HepG2 (cell line): ENCODE measurements around the gene SORBS2. TPM values are rescaled to one million over a fixed set of nuclear protein-coding genes. Genes with fewer than 3 reads are reported as not detected.

Experiments used
- ATAC-seq: fragments of 200-7000 bp; cut with Tn5 transposase; 3 replicates; pipeline ENCODE4 v1.9.1; 2020; ENCODE audit warnings: mild to moderate bottlenecking, moderate library complexity
- BruUV-seq: library from RNA; stranded (reverse); fragments of 400-500 nt; replicated peaks from 2 replicates; lab custom pipeline; 2021; lab: Mats Ljungman, UMichigan
- CTCF ChIA-PET: fragments of 300-600 bp; formaldehyde crosslinking; extraction: SDS; loops from one replicate; lab custom pipeline; 2021; ENCODE audit warnings: low total read pairs, inconsistent platforms, low intra/inter-chr PET ratio; lab: Yijun Ruan, JAX
- POLR2A ChIA-PET: fragments of 350-600 bp; sonication (Branson Sonifier 250); formaldehyde crosslinking; loops from one replicate; lab custom pipeline; 2020; ENCODE audit warnings: antibody characterized with exemption, inconsistent platforms; lab: Yijun Ruan, JAX
- DNase-seq: peaks from one replicate; pipeline ENCODE4 v3.0.0-alpha.2; 2015; ENCODE audit warnings: low spot score
- FAIRE-seq: peaks from 3 replicates; lab custom pipeline; 2011; peaks lifted over from hg19 to GRCh38; lab: Jason Lieb, UNC
- H2AFZ ChIP-seq: one replicate; pipeline ENCODE4 v1.6.1; 2011; ENCODE audit warnings: low read length, inconsistent platforms
- H3K27ac ChIP-seq: fragments of 300-600 bp; 3 replicates; pipeline ENCODE4 v1.8.0; 2011; ENCODE audit warnings: mixed run types, mild to moderate bottlenecking, mixed read lengths, low read length, inconsistent platforms; ENCODE audit not compliant: insufficient read depth; ENCODE audit errors: extremely low read length
- H3K27me3 ChIP-seq, 2 experiments: fragments of 200-600 bp in 1 of 2; 2 replicates in 1 of 2; 3 replicates in 1 of 2; pipeline versions ENCODE4 v1.6.0 to v1.8.0; 2011; ENCODE audit warnings: low read length in 2 of 2, mild to moderate bottlenecking in 2 of 2, moderate library complexity in 2 of 2, inconsistent platforms in 1 of 2; ENCODE audit not compliant: insufficient read depth in 2 of 2, control insufficient read depth in 1 of 2
- H3K36me3 ChIP-seq, 2 experiments: fragments of 200-600 bp in 1 of 2; replicated peaks in 1 of 2; 2 replicates in 1 of 2; 3 replicates in 1 of 2; pipeline versions ENCODE4 v1.5.1 to v1.8.0; 2011; ENCODE audit warnings: low read length in 2 of 2, inconsistent platforms in 1 of 2; ENCODE audit not compliant: insufficient read depth in 2 of 2, control insufficient read depth in 1 of 2
- H3K4me1 ChIP-seq: 2 replicates; pipeline ENCODE4 v1.5.1; 2012; ENCODE audit warnings: low read length, inconsistent platforms; ENCODE audit not compliant: insufficient read depth
- H3K4me2 ChIP-seq: 2 replicates; pipeline ENCODE4 v1.6.0; 2011; ENCODE audit warnings: low read depth, low read length, inconsistent platforms
- H3K4me3 ChIP-seq, 3 experiments: fragments of 200-600 bp in 1 of 3; sonication (generic), shearing (Covaris generic) in 1 of 3; replicated peaks in 1 of 3; 2 replicates each; pipeline ENCODE4 v1.5.1; 2011 to 2016; ENCODE audit warnings: low read length in 3 of 3, inconsistent platforms in 2 of 3, low read depth in 2 of 3, mild to moderate bottlenecking in 2 of 3, control low read depth in 1 of 3, mixed read lengths in 1 of 3; ENCODE audit not compliant: insufficient read depth in 1 of 3
- H3K79me2 ChIP-seq: one replicate; pipeline ENCODE4 v1.6.1; 2011; ENCODE audit warnings: low read length, inconsistent platforms; ENCODE audit not compliant: insufficient read depth
- H3K9ac ChIP-seq: 2 replicates; pipeline ENCODE4 v1.6.0; 2011; ENCODE audit warnings: mild to moderate bottlenecking, low read depth, low read length, inconsistent platforms; ENCODE audit not compliant: insufficient read depth
- H3K9me3 ChIP-seq: 2 replicates; pipeline ENCODE4 v1.5.1; 2012; ENCODE audit warnings: mild to moderate bottlenecking, low read length
- H4K20me1 ChIP-seq: 2 replicates; pipeline ENCODE4 v1.6.0; 2011; ENCODE audit warnings: inconsistent platforms, mild to moderate bottlenecking, low read length, moderate library complexity; ENCODE audit not compliant: insufficient read depth
- ARID5B ChIP-seq: IDR thresholded peaks from 2 replicates; pipeline ENCODE4 v1.4.0; 2020; ENCODE audit warnings: mild to moderate bottlenecking, missing genetic modification reagents
- CHD4 ChIP-seq: fragments of 200-600 bp; sonication (generic); IDR thresholded peaks from 2 replicates; pipeline ENCODE4 v1.7.0; 2017; ENCODE audit warnings: mild to moderate bottlenecking, low read length, borderline replicate concordance
- CREB1 ChIP-seq, 2 experiments: fragments of 450-650 bp in 1 of 2; IDR thresholded peaks; 2 replicates each; pipeline ENCODE4 v1.6.1; 2016 to 2017; ENCODE audit warnings: control low read depth in 1 of 2, mild to moderate bottlenecking in 1 of 2, missing compliant biosample characterization in 1 of 2, missing genetic modification characterization in 1 of 2
- ELF3 ChIP-seq: IDR thresholded peaks from 2 replicates; pipeline ENCODE4 v1.6.1; 2016; ENCODE audit warnings: missing genetic modification reagents, missing compliant biosample characterization
- GATAD2A ChIP-seq: IDR thresholded peaks from 2 replicates; pipeline ENCODE4 v1.6.1; 2016
- HDAC2 ChIP-seq: sonication (generic); formaldehyde crosslinking; IDR thresholded peaks from 2 replicates; pipeline ENCODE4 v1.4.0; 2020; ENCODE audit warnings: missing genetic modification reagents
- HNF1B ChIP-seq: sonication (generic); formaldehyde crosslinking; IDR thresholded peaks from 2 replicates; pipeline ENCODE4 v1.5.1; 2020; ENCODE audit warnings: mild to moderate bottlenecking, moderate library complexity, missing genetic modification reagents
- KDM3A ChIP-seq: IDR thresholded peaks from 2 replicates; pipeline ENCODE4 v1.6.1; 2018; ENCODE audit warnings: low read depth, missing compliant biosample characterization
- MED1 ChIP-seq: sonication (generic); formaldehyde crosslinking; IDR thresholded peaks from 2 replicates; pipeline ENCODE4 v1.4.0; 2020; ENCODE audit warnings: missing genetic modification reagents
- NR2F6 ChIP-seq, 2 experiments: IDR thresholded peaks; 2 replicates each; pipeline ENCODE4 v1.6.1; 2016; ENCODE audit warnings: antibody characterized with exemption in 1 of 2, mild to moderate bottlenecking in 1 of 2
- PAXIP1 ChIP-seq: sonication (generic); formaldehyde crosslinking; conservative IDR thresholded peaks from 2 replicates; pipeline ENCODE4 v1.4.0; 2020; ENCODE audit warnings: mild to moderate bottlenecking, missing genetic modification reagents, moderate library complexity
- RFXANK ChIP-seq: IDR thresholded peaks from 2 replicates; pipeline ENCODE4 v1.6.1; 2016
- SAP130 ChIP-seq: IDR thresholded peaks from 2 replicates; pipeline ENCODE4 v1.6.1; 2016; ENCODE audit warnings: low read depth
- SOX13 ChIP-seq, 3 experiments: fragments of 450-650 bp in 1 of 3; sonication (generic) in 1 of 3; formaldehyde crosslinking in 1 of 3; IDR thresholded peaks in 2 of 3; conservative IDR thresholded peaks in 1 of 3; 2 replicates each; pipeline versions ENCODE4 v1.5.0 to v1.6.1; 2016 to 2020; ENCODE audit warnings: antibody characterized with exemption in 1 of 3, mild to moderate bottlenecking in 1 of 3, missing compliant biosample characterization in 1 of 3, missing genetic modification reagents in 1 of 3, moderate library complexity in 1 of 3
- ZNF3 ChIP-seq: IDR thresholded peaks from 2 replicates; pipeline ENCODE4 v1.7.0; 2017; ENCODE audit warnings: inconsistent platforms
- WGBS: methylation state at CpG from one replicate; pipeline ENCODE4 v1.1.6; 2017; ENCODE audit warnings: low lambda C conversion rate; 5-methylcytosine and 5-hydroxymethylcytosine counted together
- in situ Hi-C: cut with HindIII; loops from 2 replicates; pipeline ENCODE4 v1.10.0; 2017; ENCODE audit warnings: low pct_unique_long_range_greater_than_20kb; ENCODE audit not compliant: extremely low pct_ligation_motif_present
- intact Hi-C: fragments of 100-400 bp; cut with micrococcal nuclease; formaldehyde crosslinking; loops from one replicate; pipeline ENCODE4 v1.10.0; 2022; ENCODE audit not compliant: unreplicated experiment
- polyA plus RNA-seq, 8 experiments: library from polyadenylated mRNA; depleted of rRNA in 3 of 8; stranded (reverse) in 7 of 8; unstranded in 1 of 8; fragments of >200 nt; fragmentation: Illumina TruSeq in 4 of 8; extraction: Trizol in 4 of 8; gene quantifications; 2 replicates each; pipeline versions ENCODE4 v1.2.1 to v1.2.3, GENCODE V29; 2011 to 2016; ENCODE audit warnings: low read depth in 4 of 8, missing spikeins in 1 of 8, mixed read lengths in 1 of 8; ENCODE audit not compliant: insufficient read depth in 1 of 8
- total RNA-seq, 5 experiments: library from RNA; depleted of rRNA; stranded (reverse); fragments of >200 nt; fragmentation: Illumina TruSeq; extraction: Trizol; gene quantifications; 2 replicates each; pipeline ENCODE4 v1.2.3, GENCODE V29; 2016; ENCODE audit warnings: low read depth in 1 of 5

Gene SORBS2
- total and polyA plus RNA-seq, 2 of the 13 experiments (the other 11 are each of a cell fraction or from before 2014, with no cell fraction given), result 25.0 to 80.5 TPM

GRCh38 chr4:185566972-185567371 lies 245.0 kb downstream of the SORBS2 start:
- in situ Hi-C loops, result no loop called here
- Histone ChIP-seq H4K20me1 (no peaks in the 10 kb centered on the region), H3K36me3 (no peaks in the 10 kb centered on the region), H3K79me2 (no peaks in the 10 kb centered on the region), H3K4me2 (peak overlapping the region; percentile 70), H3K4me3 (peak overlapping the region in 1 of 3 experiments; percentile 21; a peak in 1 of 6 replicates), H2AFZ (peak overlapping the region; percentile 7), H3K9me3 (no peaks in the 10 kb centered on the region), H3K4me1 (peaks cover 42% of the 10 kb centered on the region), H3K27me3 (no peaks in the 10 kb centered on the region; a peak in 1 of 5 replicates), H3K9ac (peak overlapping the region; percentile 83), H3K27ac (peak overlapping the region; percentile 97)
- WGBS, result 97% methylated on average over 1 of the region's 1 CpG
- FAIRE-seq (no peak), DNase-seq (peak; percentile 78), ATAC-seq (peak; percentile 74)
- intact Hi-C loops, result loop anchor here (5.0 kb wide), 1 partner anchor 65 kb away; no protein-coding TSS in a partner anchor
- ChIA-PET CTCF (no interaction called here), POLR2A (interaction anchor here (1.0 to 2.0 kb wide), 7 partner anchors 9 to 171 kb away, joined by 3 to 9 read pairs (median 5); partner anchors contain the start of gene ANKRD37)
- no TSS peak for BruUV-seq
- TF ChIP-seq SOX13 (IDR thresholded peaks at IDR 0.05), result no peak
- TF ChIP-seq SOX13 (CRISPR knock-in tag; conservative IDR thresholded peaks at IDR 0.05 in 1 of 2, IDR thresholded peaks at IDR 0.05 in 1 of 2), result peak in 1 of 2 experiments; percentile 46; a peak in 1 of 4 replicates
- peak; percentile 42; the same call in 1 of the 2 replicates for TF ChIP-seq MED1 (CRISPR knock-in tag)
- peak; percentile 63; the same call in 1 of the 2 replicates for TF ChIP-seq PAXIP1 (CRISPR knock-in tag)
- 0 out of 2 replicates have a peak, but pooled peaks have one; percentile 22 for TF ChIP-seq NR2F6 (IDR thresholded peaks at IDR 0.05)
- no peak for TF ChIP-seq NR2F6 (CRISPR knock-in tag; IDR thresholded peaks at IDR 0.05)
- no peak for TF ChIP-seq RFXANK (CRISPR knock-in tag)
- TF ChIP-seq KDM3A, result 0 out of 2 replicates have a peak, but pooled peaks have one; percentile 5
- peak; percentile 31; the same call in 1 of the 2 replicates for TF ChIP-seq ARID5B
- no peak for TF ChIP-seq ZNF3 (CRISPR knock-in tag)
- no peak for TF ChIP-seq CREB1 (IDR thresholded peaks at IDR 0.05)
- 0 out of 2 replicates have a peak, but pooled peaks have one; percentile 17 for TF ChIP-seq CREB1 (CRISPR knock-in tag; IDR thresholded peaks at IDR 0.05)
- TF ChIP-seq ELF3 (CRISPR knock-in tag), result peak; percentile 66; the same call in 1 of the 2 replicates
- 0 out of 2 replicates have a peak, but pooled peaks have one; percentile 5 for TF ChIP-seq CHD4
- peak; percentile 25; the same call in 1 of the 2 replicates for TF ChIP-seq GATAD2A (CRISPR knock-in tag)
- peak; percentile 57 for TF ChIP-seq SAP130 (CRISPR knock-in tag)
- TF ChIP-seq HNF1B, result peak; percentile 40; the same call in 1 of the 2 replicates
- peak; percentile 10; the same call in 1 of the 2 replicates for TF ChIP-seq HDAC2 (CRISPR knock-in tag)
